GM19455 (cell line): ENCODE results near the gene MICALL1.

Source experiments
- ATAC-seq: cut with Tn5 transposase; IDR thresholded peaks from one replicate; pipeline ENCODE4 v1.9.1; 2021; ENCODE audit not compliant: unreplicated experiment

Gene MICALL1, protein sequence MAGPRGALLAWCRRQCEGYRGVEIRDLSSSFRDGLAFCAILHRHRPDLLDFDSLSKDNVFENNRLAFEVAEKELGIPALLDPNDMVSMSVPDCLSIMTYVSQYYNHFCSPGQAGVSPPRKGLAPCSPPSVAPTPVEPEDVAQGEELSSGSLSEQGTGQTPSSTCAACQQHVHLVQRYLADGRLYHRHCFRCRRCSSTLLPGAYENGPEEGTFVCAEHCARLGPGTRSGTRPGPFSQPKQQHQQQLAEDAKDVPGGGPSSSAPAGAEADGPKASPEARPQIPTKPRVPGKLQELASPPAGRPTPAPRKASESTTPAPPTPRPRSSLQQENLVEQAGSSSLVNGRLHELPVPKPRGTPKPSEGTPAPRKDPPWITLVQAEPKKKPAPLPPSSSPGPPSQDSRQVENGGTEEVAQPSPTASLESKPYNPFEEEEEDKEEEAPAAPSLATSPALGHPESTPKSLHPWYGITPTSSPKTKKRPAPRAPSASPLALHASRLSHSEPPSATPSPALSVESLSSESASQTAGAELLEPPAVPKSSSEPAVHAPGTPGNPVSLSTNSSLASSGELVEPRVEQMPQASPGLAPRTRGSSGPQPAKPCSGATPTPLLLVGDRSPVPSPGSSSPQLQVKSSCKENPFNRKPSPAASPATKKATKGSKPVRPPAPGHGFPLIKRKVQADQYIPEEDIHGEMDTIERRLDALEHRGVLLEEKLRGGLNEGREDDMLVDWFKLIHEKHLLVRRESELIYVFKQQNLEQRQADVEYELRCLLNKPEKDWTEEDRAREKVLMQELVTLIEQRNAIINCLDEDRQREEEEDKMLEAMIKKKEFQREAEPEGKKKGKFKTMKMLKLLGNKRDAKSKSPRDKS

DNA sequence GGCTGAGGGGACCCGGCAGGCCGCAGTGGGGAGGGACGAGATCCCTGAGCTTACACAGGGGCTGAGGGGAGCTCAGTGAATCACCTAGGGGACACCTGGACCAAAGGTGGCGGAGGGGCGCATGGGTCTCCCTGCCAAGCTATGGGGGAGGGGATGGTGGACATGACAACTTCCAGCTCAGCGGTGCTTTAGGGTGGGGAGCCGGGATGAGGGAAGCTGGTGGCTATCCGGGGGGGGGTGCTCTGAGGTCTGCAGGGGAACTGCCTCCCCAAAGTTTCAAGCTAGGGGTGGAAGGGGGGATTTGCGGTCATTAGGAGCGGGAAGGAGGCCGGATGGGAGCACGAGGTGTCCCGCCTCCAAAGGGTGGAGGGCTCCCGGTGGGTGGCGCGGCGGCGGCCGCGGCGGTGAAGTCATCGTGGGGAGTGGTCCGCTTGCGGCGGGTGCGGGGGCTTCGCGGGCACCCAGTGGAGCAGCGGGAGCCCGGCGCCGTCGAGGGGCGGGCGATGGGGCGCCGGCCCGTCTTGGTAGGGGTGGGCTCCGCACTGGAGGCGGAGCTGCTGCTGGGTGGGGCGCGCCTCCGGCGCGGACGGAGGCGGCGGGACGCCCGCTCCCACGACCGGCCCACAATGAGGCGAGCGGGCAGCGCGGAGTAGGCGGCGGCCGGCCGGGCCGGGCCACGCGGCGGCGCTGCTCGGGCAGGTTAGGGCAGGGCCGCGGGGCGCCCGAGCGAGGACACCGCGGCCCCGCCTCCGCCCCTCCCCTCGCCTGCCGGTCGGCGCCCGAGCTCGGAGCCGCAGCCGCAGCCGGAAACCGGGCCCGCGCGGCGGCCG lies at the start of gene MICALL1:
MICALL1 (plus strand) TSS at position 764 of the 830 bp plus-strand sequence. CDS start 126 bp downstream, outside the sequence.
- ATAC-seq: no peak

- no peak for ATAC-seq
These were observed 45.2 kb upstream of the MICALL1 start for GRCh38 chr22:37860796-37861421.

GRCh38 chr22:37862570-37863325 lies 43.3 kb upstream of the MICALL1 start:
- ATAC-seq: no peak

DNA sequence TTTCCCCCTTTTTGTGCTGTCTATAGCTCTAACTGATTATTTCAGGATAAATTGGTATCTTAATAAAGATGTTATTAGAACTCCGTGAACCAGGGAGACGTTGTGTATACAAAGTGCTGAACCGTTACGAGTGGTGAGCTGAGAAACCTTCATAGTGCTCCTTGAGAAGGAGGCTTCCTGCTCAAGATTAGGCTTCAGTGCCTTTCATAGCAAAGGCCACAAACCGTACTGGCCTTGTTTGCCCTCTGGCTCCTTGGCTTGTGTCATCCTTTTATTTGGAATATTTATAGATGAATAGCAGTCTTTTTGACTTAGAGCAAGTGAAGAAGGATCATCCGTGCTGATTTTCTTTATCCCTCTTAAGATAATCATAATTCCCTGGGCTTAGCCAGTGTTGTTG lies 40.6 kb upstream of the MICALL1 start:
- ATAC-seq: no peak

DNA sequence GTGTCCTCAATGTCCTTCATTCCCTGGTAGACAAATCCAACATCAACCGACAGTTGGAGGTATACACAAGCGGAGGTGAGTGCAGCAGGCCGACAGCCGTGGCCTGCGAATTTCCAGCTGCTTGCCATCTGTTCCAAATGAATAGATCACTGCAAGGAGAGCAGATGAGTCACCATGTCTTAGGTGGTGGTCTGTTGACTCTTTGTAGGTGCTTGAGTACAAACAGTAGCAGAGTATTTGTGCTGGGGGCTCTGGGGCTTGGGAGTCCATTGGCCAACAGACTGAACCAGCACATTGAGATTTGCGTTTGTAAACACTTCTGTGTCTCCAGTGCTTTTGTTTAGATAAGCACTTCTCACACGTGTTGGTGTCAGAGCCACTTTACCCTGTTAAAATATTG lies 35.8 kb upstream of the MICALL1 start:
- no peak for ATAC-seq

DNA sequence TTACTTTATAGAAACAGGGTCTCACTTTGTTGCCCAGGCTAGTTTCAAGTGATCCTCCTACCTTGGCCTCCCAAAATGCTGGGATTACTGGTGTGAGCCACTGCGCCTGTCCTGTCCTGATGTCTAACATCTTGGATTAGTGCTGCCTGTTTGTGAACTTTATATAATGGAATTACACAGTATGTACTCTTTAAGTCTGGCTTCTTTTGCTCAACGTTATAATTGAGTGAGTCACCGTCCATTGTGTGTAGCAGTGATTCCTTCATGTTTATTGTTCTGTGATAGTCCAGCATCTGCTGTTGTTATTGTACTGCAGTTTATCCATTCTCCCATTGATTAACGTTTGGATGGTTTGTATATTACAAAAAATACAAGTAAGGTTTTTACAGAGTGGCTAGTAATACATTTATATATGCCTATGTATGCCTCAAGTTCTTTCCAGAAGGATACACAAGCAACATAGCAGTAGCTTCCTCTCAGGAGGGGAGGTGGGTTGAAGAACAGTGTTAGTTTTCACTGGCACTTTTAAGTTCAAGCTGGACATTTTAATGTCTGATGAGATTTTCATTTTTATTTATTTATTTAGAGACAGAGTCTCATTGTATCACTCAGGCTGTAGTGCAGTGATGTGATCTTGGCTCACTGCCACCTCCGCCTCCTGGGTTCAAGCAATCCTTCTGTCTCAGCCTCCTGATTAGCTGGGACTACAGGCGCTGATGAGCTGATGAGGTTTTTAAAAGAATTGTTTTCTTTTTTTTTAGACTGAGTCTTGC lies 25.2 kb upstream of the MICALL1 start:
- no peak for ATAC-seq

DNA sequence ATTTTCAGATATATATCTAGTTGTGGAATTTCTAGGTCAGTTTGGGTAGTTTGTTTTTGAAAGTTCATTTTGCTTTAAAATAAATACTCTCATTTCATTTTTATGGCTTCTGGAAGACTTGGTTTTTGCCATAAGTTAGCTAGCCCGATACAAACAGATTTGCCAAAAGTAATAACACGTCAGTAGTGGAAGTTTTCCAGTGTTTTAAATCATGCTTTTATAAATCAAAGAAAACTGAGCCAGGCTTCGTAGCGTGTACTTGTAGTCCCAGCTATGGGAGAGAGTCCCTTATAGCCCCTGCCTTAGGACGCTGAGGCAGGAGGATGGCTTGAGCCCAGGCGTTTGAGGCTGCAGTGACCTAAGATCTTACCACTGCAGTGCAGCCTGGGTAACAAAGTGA lies 21.7 kb upstream of the MICALL1 start:
- no peak for ATAC-seq

GRCh38 chr22:37887584-37888378 lies 18.3 kb upstream of the MICALL1 start:
- ATAC-seq: no peak

GRCh38 chr22:37891926-37892325 lies 14.2 kb upstream of the MICALL1 start:
- no peak for ATAC-seq

DNA sequence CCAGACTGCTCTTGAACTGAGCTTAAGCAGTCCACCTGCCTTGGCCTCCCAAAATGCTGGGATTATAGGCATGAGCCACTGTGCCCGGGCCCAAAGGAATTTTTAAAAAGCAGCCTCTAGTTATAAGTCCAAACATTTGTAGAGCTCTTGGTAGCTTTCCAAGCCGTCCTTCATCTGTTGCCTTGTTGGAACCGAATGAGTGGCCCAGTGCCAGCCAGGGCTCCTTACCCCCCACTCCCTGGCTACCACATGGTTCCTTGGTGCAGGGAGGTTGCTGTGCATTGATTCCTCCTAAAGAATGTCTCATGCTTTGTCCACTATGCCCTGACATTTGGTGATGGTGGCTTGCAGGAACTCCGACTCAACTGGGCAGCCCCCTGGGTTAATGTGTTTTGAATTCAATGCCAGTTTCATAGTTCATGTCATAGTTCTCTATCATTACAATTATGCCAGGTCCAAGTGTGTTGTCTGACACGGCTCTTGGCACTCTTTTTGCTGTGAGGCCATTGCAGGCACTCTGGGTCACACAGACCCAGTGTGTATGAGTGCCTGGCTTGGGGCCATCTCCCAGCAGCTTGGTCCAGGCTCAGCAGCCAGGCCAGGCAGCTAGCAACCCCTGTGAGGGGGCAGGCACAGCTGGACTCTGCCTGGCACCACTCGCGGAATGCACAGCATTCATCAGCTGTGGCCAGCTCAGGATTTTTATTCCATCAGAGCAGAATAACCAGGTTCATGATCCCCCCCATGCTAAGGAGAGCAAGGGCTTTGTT lies 13.3 kb upstream of the MICALL1 start:
- no peak for ATAC-seq

DNA sequence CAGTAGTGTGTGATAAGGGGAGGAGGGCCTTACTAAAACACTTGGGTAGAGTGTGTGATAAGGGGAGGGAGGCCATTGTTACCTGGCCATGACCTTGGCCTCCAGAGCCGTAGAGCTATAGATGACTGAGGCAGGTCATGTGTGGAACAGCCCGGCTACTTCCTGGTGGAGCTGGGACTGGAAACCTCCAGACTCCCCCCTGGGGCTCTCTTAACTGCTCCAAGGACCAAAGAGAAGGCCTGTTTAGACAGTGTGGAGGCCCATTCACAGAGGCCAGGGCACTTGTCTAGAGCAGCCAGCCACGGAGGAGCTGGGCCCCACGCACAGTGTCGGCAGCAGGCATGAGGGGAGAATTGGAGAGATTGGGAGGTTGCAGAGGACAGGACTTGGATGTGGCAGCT lies 12.5 kb upstream of the MICALL1 start:
- ATAC-seq: no peak

DNA sequence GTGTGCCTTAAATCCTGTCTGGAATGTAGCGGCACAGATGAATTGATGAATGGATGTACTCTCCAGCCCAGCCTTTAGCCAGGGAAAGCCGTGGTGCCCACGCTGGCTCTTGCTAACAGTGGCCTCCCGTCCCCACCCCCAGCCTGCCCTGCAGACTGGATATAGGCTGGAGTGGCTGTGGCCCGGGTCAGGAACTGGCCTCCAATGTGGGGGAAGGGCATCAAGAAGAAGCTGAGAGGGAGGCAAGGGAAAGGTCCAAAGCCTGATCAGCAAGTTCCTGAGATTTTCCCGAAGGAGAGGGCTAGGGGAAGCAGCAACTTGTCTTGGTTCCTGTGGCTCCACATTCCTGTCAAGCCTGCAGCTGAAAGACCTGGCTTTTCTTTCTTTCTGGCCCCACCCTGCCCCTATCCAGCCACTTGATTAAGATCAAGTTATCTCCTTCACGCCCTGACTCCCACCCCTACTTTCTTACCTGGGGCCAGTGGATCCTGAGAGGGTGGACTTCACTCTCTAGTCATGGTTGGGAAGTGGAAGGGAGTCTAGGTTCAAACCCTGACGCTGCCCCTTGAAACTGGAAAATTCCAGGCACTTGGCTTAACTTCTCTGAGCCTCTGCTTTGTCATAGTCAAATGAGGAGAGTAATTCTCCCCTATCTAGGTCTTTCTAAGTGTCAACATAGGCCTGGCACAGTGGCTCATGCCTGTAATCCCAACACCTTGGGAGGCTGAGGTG lies 11.0 kb upstream of the MICALL1 start:
- ATAC-seq: no peak

- peak; percentile 72 for ATAC-seq
These were observed 9.9 kb upstream of the MICALL1 start for GRCh38 chr22:37896181-37896592.

DNA sequence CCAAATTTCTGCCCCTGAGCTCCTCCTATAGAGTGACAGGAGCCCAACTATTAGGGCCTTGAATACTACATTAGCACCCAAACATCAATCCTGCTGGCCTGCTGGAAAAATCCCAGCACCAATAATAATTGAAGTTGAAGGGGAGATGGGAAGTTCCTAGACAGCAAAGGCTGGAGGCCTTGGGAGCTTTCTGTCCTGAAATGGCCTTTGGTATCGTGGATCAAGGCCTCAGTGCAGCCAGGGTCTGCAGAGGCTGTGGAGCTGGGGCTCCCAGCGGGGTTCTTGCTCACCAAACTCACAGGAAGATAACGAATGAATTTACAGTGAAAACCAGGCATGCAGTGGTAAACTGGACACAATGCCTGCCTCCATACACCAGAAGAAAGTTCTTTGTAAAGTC lies 9.2 kb upstream of the MICALL1 start:
- no peak for ATAC-seq

- no peak for ATAC-seq
These were observed 8.3 kb upstream of the MICALL1 start for GRCh38 chr22:37897807-37898206.

DNA sequence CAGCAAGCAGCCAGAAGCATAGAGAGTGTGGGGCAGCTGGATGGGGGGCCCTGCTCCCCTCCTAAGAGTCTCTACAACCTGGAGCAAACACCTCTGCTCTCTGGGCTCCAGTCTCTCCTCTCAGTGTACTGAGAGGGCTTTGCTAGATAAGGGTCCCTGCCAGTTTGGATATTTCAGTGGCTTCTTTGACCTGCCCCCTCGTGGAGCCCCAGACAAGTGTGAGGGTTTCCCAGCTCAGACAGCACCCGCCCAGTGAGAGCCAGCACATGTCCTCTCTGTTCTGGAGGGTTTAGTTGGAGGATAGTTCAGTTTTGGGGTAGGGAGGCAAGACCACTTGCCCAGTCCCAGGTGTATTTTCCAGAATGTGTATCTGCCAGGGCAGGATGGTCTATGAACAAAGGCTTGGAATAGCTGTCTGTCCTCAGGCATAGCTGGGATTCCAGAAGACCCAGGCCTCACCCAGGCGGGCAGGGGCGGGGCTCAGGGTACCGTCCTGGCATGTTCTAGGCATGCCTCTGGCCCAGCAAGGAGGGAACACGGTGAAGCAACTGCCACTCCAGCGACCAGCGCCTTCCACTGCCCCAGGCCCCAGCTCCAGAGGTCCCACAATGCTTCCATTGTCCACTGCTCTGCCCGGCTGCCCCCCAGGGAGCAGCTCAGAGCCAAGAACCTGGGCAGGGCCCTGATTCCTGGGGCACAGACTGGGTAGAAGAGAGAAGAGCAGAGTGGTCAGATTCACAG lies 7.5 kb upstream of the MICALL1 start:
- ATAC-seq: no peak
